Measurements from ENCODE around the gene PRPSAP2. TPM values are rescaled to one million over a fixed set of nuclear protein-coding genes. Genes with fewer than 3 reads are reported as not detected.

The PRPSAP2 gene
- total and polyA plus RNA-seq, 12 donors = 13.9 to 56.9 (median 31.1) TPM

GRCh38 chr17:18848501-18848900, 9.4 kb upstream of the PRPSAP2 start:
- no peak for DNase-seq
- WGBS, 4 donors = 74 to 89% (median 85%) methylated on average over 3 to 6 of the region's 6 CpGs
- Histone ChIP-seq H3K36me3 (replicated peaks in 1 of 2) (no peaks in the 10 kb centered on the region), H3K27me3 (no peaks in the 10 kb centered on the region), H3K27ac (no peak overlapping the region), H3K9me3 (replicated peaks in 1 of 3) (no peaks in the 10 kb centered on the region), H3K4me1 (replicated peaks in 1 of 2) (no peaks in the 10 kb centered on the region), H3K4me3 (no peak overlapping the region)
- TF ChIP-seq CTCF (IDR thresholded peaks at IDR 0.05) (no peak), POLR2A (IDR thresholded peaks at IDR 0.05) (no peak)
- intact Hi-C loops (cut with DNase I) = no loop called here

GRCh38 chr17:18850679-18851078, 7.3 kb upstream of the PRPSAP2 start:
- intact Hi-C loops (cut with DNase I) = no loop called here
- Histone ChIP-seq H3K27me3 (no peaks in the 10 kb centered on the region), H3K27ac (no peak overlapping the region), H3K4me3 (no peak overlapping the region), H3K4me1 (replicated peaks in 1 of 2) (peaks cover 0 to 5% of the 10 kb centered on the region in 2 donors), H3K9me3 (replicated peaks in 1 of 3) (no peaks in the 10 kb centered on the region), H3K36me3 (replicated peaks in 1 of 2) (no peaks in the 10 kb centered on the region)
- TF ChIP-seq CTCF (IDR thresholded peaks at IDR 0.05) (no peak), POLR2A (IDR thresholded peaks at IDR 0.05) (no peak)
- 88 to 100% (median 91%) methylated on average over 1 of the region's 1 CpG for WGBS, 4 donors
- no peak for DNase-seq

GRCh38 chr17:18851201-18851600, 6.7 kb upstream of the PRPSAP2 start:
- Histone ChIP-seq H3K27ac (no peak overlapping the region), H3K36me3 (replicated peaks in 1 of 2) (no peaks in the 10 kb centered on the region), H3K4me3 (no peak overlapping the region), H3K27me3 (no peaks in the 10 kb centered on the region), H3K9me3 (replicated peaks in 1 of 3) (no peaks in the 10 kb centered on the region), H3K4me1 (replicated peaks in 1 of 2) (peaks cover 0 to 6% of the 10 kb centered on the region in 2 donors)
- intact Hi-C loops (cut with DNase I) = no loop called here
- 61 to 76% (median 74%) methylated on average over 3 of the region's 3 CpGs for WGBS, 4 donors
- no peak for DNase-seq
- TF ChIP-seq CTCF (IDR thresholded peaks at IDR 0.05) (no peak), POLR2A (IDR thresholded peaks at IDR 0.05) (no peak)

- H3K27me3 ChIP-seq = no peaks in the 10 kb centered on the region
- no peak overlapping the region for H3K27ac ChIP-seq
- intact Hi-C loops (cut with DNase I) = no loop called here
- no peaks in the 10 kb centered on the region for H3K36me3 ChIP-seq (replicated peaks in 1 of 2)
- TF ChIP-seq POLR2A (IDR thresholded peaks at IDR 0.05) = no peak
- no peak for TF ChIP-seq CTCF (IDR thresholded peaks at IDR 0.05)
- DNase-seq = no peak
- H3K4me3 ChIP-seq = no peak overlapping the region
- WGBS, 4 donors = 68 to 81% (median 77%) methylated on average over 7 of the region's 7 CpGs
- peaks cover 18 to 23% of the 10 kb centered on the region in 2 donors for H3K4me1 ChIP-seq (replicated peaks in 1 of 2)
- no peaks in the 10 kb centered on the region for H3K9me3 ChIP-seq (replicated peaks in 1 of 3)
Observed at GRCh38 chr17:18854956-18855355, 3.0 kb upstream of the PRPSAP2 start.

Measured in adrenal gland (tissue), 12 donors.